Tibial nerve (tissue), 3 donors: ENCODE results near the gene LTBP1.

ENCODE experiments used
- CTCF ChIP-seq, 5 experiments: fragments of 200-600 bp in 3 of 5; fragments of 450-650 bp in 2 of 5; sonication (generic) in 3 of 5; IDR thresholded peaks; one replicate each; pipeline ENCODE4 v1.5.1; 2016 to 2019; ENCODE audit warnings: antibody characterized with exemption in 5 of 5, mild to moderate bottlenecking in 3 of 5, moderate library complexity in 2 of 5
- POLR2A ChIP-seq, 2 donors: fragments of 450-650 bp; IDR thresholded peaks; one replicate each; pipeline ENCODE4 v1.6.1; 2017; ENCODE audit warnings: antibody characterized with exemption in 2 of 2, mild to moderate bottlenecking in 2 of 2, moderate library complexity in 2 of 2

- TF ChIP-seq CTCF (IDR thresholded peaks at IDR 0.05) (no peak), POLR2A (IDR thresholded peaks at IDR 0.05) (no peak)
Measured at GRCh38 chr2:33304032-33304864, 357.5 kb downstream of the LTBP1 start.
